DND-41 (cell line): Measurements from ENCODE around the gene NCAPD2.
A peak's percentile ranks its signal among the peaks of the same experiment; 100 is the strongest.
"Not testable (repeated sequence)": the region's sequence is repeated elsewhere in the genome, so short reads cannot be mapped to it uniquely, and the experiment has no call there.

Experiments used
- ATAC-seq: fragments of 200-7000 bp; cut with Tn5 transposase; 3 replicates; pipeline ENCODE4 v1.9.1; 2021; ENCODE audit warnings: low read depth; ENCODE audit not compliant: insufficient read depth
- DNase-seq: peaks from one replicate; pipeline ENCODE4 v3.0.0-alpha.2; 2020
- H2AFZ ChIP-seq: 2 replicates; pipeline ENCODE4 v1.6.0; 2012; ENCODE audit warnings: low read depth, low read length
- H3K27ac ChIP-seq: 2 replicates; pipeline ENCODE4 v1.5.1; 2012; ENCODE audit warnings: low read length, inconsistent platforms
- H3K27me3 ChIP-seq: fragments of 200-600 bp; sonication (generic); 2 replicates; pipeline ENCODE4 v1.6.0; 2012; ENCODE audit warnings: low read length, mild to moderate bottlenecking, inconsistent platforms; ENCODE audit not compliant: insufficient read depth, poor library complexity
- H3K36me3 ChIP-seq: 2 replicates; pipeline ENCODE4 v1.5.1; 2012; ENCODE audit warnings: low read length, inconsistent platforms; ENCODE audit not compliant: insufficient read depth
- H3K4me1 ChIP-seq: 2 replicates; pipeline ENCODE4 v1.5.1; 2012; ENCODE audit warnings: mild to moderate bottlenecking, low read length; ENCODE audit not compliant: insufficient read depth
- H3K4me2 ChIP-seq: 2 replicates; pipeline ENCODE4 v1.6.0; 2012; ENCODE audit warnings: mild to moderate bottlenecking, moderate library complexity, low read length, inconsistent platforms; ENCODE audit not compliant: insufficient read depth
- H3K4me3 ChIP-seq, 2 experiments: fragments of 200-600 bp in 1 of 2; shearing (Covaris generic) in 1 of 2; 2 replicates each; pipeline ENCODE4 v1.5.1; 2012 to 2016; ENCODE audit warnings: inconsistent platforms in 2 of 2, low read length in 2 of 2, mild to moderate bottlenecking in 2 of 2, low read depth in 1 of 2, moderate library complexity in 1 of 2
- H3K79me2 ChIP-seq: 2 replicates; pipeline ENCODE4 v1.6.0; 2012; ENCODE audit warnings: low read length, inconsistent platforms; ENCODE audit not compliant: insufficient read depth
- H3K9ac ChIP-seq: 2 replicates; pipeline ENCODE4 v1.6.0; 2012; ENCODE audit warnings: low read depth, mild to moderate bottlenecking, inconsistent platforms, low read length, moderate library complexity
- H3K9me3 ChIP-seq: 2 replicates; pipeline ENCODE4 v1.5.1; 2012; ENCODE audit warnings: low read length, moderate library complexity, mild to moderate bottlenecking, inconsistent platforms; ENCODE audit not compliant: insufficient read depth, severe bottlenecking
- H4K20me1 ChIP-seq: 2 replicates; pipeline ENCODE4 v1.6.0; 2012; ENCODE audit warnings: low read length; ENCODE audit not compliant: insufficient read depth
- EZH2 ChIP-seq: IDR thresholded peaks from 3 replicates; pipeline ENCODE4 v1.6.1; 2012; ENCODE audit warnings: borderline replicate concordance, low read depth, mild to moderate bottlenecking, moderate library complexity, low read length, inconsistent platforms; ENCODE audit not compliant: severe bottlenecking
- TF ChIP-seq, protein P1 (sequence below): IDR thresholded peaks from 2 replicates; pipeline ENCODE4 v1.5.1; 2012; ENCODE audit warnings: borderline replicate concordance, low read length, moderate library complexity, mild to moderate bottlenecking; ENCODE audit not compliant: poor library complexity, severe bottlenecking; ENCODE audit errors: extremely low read depth

The NCAPD2 gene

DNA sequence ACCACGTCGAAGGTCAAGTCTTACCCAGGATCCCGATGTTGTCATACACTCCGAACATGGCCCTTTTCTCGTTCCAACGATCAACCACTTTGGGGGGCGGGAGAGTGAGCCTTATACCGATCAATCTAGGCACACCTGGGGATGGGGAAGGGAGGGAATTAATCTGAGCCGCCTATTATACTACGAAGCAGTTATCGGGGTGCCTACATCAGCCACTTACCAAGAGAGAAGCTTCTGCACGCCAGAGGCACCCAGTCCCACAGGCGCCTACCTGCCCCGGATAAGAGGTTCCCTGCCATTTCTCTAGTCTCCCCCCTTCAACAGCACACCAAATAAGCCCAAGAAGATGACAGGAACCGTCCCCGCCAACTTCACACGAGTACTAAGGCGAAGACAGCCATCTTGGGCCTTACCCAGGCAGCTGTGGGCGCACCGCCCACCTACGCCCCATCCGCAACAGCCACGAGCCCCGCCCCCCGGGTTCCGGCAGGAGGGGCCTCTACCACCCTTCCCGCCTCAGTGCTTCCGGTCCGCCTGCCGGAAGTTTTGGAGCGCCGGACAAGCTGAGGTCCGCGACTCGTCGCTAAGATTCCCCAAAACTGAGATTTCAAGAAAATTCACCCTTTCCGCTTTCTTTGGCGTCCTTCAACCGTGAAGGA is 935 bp upstream of the NCAPD2 start, which contains the start of gene MRPL51:
MRPL51 (minus strand) TSS at position 425 of the 659 bp plus-strand sequence; CDS start at position 299, 126 bp downstream.
- H3K79me2 ChIP-seq = peaks cover 47% of the 10 kb centered on the region
- H3K9me3 ChIP-seq = no peaks in the 10 kb centered on the region
- peak within 1 kb of the TSS; percentile 72 for H3K4me2 ChIP-seq
- peak; percentile 79 for ATAC-seq
- peaks cover 44% of the 10 kb centered on the region for H3K4me1 ChIP-seq
- H3K27ac ChIP-seq = peak within 1 kb of the TSS; percentile 98
- TF ChIP-seq, protein P1, sequence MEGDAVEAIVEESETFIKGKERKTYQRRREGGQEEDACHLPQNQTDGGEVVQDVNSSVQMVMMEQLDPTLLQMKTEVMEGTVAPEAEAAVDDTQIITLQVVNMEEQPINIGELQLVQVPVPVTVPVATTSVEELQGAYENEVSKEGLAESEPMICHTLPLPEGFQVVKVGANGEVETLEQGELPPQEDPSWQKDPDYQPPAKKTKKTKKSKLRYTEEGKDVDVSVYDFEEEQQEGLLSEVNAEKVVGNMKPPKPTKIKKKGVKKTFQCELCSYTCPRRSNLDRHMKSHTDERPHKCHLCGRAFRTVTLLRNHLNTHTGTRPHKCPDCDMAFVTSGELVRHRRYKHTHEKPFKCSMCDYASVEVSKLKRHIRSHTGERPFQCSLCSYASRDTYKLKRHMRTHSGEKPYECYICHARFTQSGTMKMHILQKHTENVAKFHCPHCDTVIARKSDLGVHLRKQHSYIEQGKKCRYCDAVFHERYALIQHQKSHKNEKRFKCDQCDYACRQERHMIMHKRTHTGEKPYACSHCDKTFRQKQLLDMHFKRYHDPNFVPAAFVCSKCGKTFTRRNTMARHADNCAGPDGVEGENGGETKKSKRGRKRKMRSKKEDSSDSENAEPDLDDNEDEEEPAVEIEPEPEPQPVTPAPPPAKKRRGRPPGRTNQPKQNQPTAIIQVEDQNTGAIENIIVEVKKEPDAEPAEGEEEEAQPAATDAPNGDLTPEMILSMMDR = no peak
- no peak for TF ChIP-seq EZH2
- peak within 1 kb of the TSS; percentile 80 for H2AFZ ChIP-seq
- H4K20me1 ChIP-seq = no peaks in the 10 kb centered on the region
- DNase-seq = peak; percentile 93
- H3K4me3 ChIP-seq = peak within 1 kb of the TSS; percentile 63 to 75
- H3K27me3 ChIP-seq = no peaks in the 10 kb centered on the region
- peaks cover 34% of the 10 kb centered on the region for H3K36me3 ChIP-seq
- H3K9ac ChIP-seq = peak within 1 kb of the TSS; percentile 94

DNA sequence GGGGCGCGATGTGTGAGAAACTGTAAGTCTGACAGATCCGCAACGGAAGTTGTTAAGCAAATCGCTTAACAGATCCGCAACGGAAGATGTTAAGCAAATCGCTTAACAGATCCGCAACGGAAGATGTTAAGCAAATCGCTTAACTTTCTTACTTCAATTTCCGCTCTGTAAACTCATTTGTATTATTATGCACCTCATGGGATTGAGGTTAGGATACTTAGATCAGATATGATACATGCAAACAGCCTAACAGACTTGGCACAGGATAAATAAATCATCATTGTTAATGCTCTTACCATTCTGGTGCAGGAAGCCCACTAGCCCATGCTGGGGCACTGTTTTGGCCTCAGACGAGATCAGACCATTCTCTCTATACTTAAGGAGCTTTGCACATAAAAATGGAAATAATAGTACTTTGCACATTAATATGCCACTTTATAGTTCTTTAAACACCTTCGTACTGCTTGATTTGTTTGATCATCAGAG is 399 bp downstream of the NCAPD2 start:
- peaks cover 44% of the 10 kb centered on the region for H3K4me1 ChIP-seq
- H3K36me3 ChIP-seq = peaks cover 40% of the 10 kb centered on the region
- no peak for DNase-seq
- TF ChIP-seq, protein P1 = peak; percentile 39
- TF ChIP-seq EZH2 = no peak
- H3K27ac ChIP-seq = peak overlapping the region; percentile 91
- peak; percentile 53 for ATAC-seq
- H2AFZ ChIP-seq = peak overlapping the region; percentile 68
- peak overlapping the region; percentile 94 for H3K9ac ChIP-seq
- peak overlapping the region; percentile 39 to 75; a peak in 3 of 4 replicates for H3K4me3 ChIP-seq
- H3K79me2 ChIP-seq = peaks cover 59% of the 10 kb centered on the region
- peak overlapping the region; percentile 72 for H3K4me2 ChIP-seq
- H3K9me3 ChIP-seq = no peaks in the 10 kb centered on the region
- H4K20me1 ChIP-seq = no peaks in the 10 kb centered on the region
- H3K27me3 ChIP-seq = no peaks in the 10 kb centered on the region

DNA sequence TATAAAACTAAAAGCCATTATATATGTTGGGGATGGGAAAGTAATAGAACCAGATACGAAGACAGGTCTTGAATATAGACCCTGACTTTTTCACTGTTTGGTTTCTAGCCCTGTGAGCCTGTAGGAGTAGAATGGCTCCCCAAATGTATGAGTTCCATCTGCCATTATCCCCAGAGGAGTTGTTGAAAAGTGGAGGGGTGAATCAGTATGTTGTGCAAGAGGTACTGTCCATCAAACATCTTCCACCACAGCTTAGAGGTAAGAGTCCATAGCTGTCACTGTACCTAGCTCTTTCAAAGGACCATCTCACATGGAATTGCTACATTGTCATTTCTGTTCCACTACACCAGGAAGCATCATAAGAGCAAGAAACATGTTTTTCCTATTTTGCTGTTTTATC is 1.1 kb downstream of the NCAPD2 start:
- Histone ChIP-seq H3K4me2 (peak overlapping the region; percentile 72), H3K9me3 (no peaks in the 10 kb centered on the region), H3K9ac (peak overlapping the region; percentile 94), H4K20me1 (no peaks in the 10 kb centered on the region), H3K79me2 (peaks cover 64% of the 10 kb centered on the region), H3K4me3 (peak overlapping the region; percentile 39 to 75; a peak in 3 of 4 replicates), H3K36me3 (peaks cover 46% of the 10 kb centered on the region), H3K27ac (peak overlapping the region; percentile 91), H2AFZ (no peak overlapping the region), H3K4me1 (peaks cover 44% of the 10 kb centered on the region), H3K27me3 (no peaks in the 10 kb centered on the region)
- DNase-seq = no peak
- no peak for ATAC-seq
- TF ChIP-seq, protein P1 = no peak
- TF ChIP-seq EZH2 = no peak

DNA sequence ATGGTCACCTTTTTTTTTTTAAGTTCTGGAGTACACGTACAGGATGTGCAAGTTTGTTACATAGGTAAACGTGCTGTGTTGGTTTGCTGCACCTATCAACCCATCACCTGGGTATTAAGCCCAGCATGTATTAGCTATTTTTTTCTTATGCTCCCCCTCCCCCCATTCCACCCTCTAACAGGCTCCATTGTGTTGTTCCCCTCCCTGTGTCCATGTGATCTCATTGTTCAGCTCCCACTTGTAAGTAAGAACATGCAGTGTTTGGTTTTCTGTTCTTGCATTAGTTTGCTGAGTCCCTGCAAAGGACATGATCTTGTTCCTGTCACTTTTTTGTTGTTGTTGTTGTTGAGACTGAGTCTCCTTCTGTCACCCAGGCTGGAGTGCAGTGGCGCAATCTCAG is 3.4 kb downstream of the NCAPD2 start:
- DNase-seq = not testable (repeated sequence)

More for the DNA sequence above, 3.4 kb downstream of the NCAPD2 start:
- not testable (repeated sequence) for ATAC-seq, H4K20me1 ChIP-seq, H3K9me3 ChIP-seq, H3K27ac ChIP-seq, H3K4me3 ChIP-seq, H3K9ac ChIP-seq, H3K27me3 ChIP-seq, H2AFZ ChIP-seq
- Histone ChIP-seq H3K36me3 (peaks cover 57% of the 10 kb centered on the region), H3K4me1 (peaks cover 38% of the 10 kb centered on the region), H3K4me2 (peak overlapping the region; percentile 19; the same call in 1 of the 2 replicates), H3K79me2 (peaks cover 80% of the 10 kb centered on the region)
